GM12891 (cell line): Measurements from ENCODE around the gene ZNF77.

Experiments used
- POLR2A ChIP-seq: IDR thresholded peaks from 2 replicates; pipeline ENCODE4 v1.6.1; 2011; ENCODE audit warnings: low read depth, low read length, control low read depth
- POLR2AphosphoS5 ChIP-seq: IDR thresholded peaks from 2 replicates; pipeline ENCODE4 v1.6.1; 2011; ENCODE audit warnings: low read depth, low read length, control low read depth
- POU2F2 ChIP-seq: IDR thresholded peaks from 2 replicates; pipeline ENCODE4 v1.6.1; 2011; ENCODE audit warnings: low read depth, mild to moderate bottlenecking, control low read depth, low read length, moderate library complexity
- SPI1 ChIP-seq: IDR thresholded peaks from 2 replicates; pipeline ENCODE4 v1.6.1; 2011; ENCODE audit warnings: low read depth, low read length, control low read depth
- TAF1 ChIP-seq: IDR thresholded peaks from 2 replicates; pipeline ENCODE4 v1.6.1; 2011; ENCODE audit warnings: low read depth, low read length, control low read depth

DNA sequence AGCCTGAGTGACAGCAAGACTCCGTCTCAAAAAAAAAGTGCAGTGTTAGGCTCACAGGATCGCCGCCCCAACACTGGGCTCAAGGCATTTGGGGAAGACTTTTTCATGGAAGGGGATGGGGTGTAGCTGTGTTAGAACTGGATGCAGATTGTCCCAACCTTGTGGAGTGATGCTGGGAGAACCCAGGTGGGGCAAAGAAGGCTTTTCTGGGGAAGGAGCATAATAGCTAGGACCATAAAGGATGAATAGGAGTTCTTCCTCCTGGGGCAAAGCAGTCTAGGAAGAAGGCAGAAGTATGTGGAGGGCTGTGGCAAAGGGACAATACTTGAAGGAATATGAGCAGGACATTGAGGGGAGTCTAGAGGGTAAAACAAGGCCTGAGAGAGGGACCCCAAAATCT lies 43.8 kb upstream of the ZNF77 start:
- TF ChIP-seq POLR2A: no peak
- no peak for TF ChIP-seq POLR2AphosphoS5
- no peak for TF ChIP-seq POU2F2
- no peak for TF ChIP-seq TAF1
- TF ChIP-seq SPI1: no peak
